Spleen (tissue), 11 donors: ENCODE measurements around the gene EIF4B. TPM values are rescaled to one million over a fixed set of nuclear protein-coding genes. Genes with fewer than 3 reads are reported as not detected.

Experiments
- DNase-seq: peaks from one replicate; pipeline ENCODE4 v3.0.0-alpha.2; 2020
- H3K27ac ChIP-seq, 8 donors: fragments of 200-600 bp; sonication (generic) in 7 of 8; 1 replicate in 4 of 8; 2 replicates in 4 of 8; pipeline versions ENCODE4 v1.5.0 to v1.8.0; 2016 to 2021; ENCODE audit warnings: inconsistent platforms in 4 of 8, mild to moderate bottlenecking in 4 of 8, moderate library complexity in 1 of 8
- H3K27me3 ChIP-seq, 7 donors: fragments of 200-600 bp; sonication (generic) in 6 of 7; replicated peaks in 1 of 7; 1 replicate in 4 of 7; 2 replicates in 3 of 7; pipeline versions ENCODE4 v1.5.0 to v1.8.0; 2016 to 2021; ENCODE audit warnings: inconsistent platforms in 3 of 7, mild to moderate bottlenecking in 1 of 7
- H3K36me3 ChIP-seq, 6 donors: fragments of 200-600 bp; sonication (generic) in 5 of 6; 1 replicate in 4 of 6; 2 replicates in 2 of 6; pipeline versions ENCODE4 v1.5.0 to v1.8.0; 2016 to 2021; ENCODE audit warnings: inconsistent platforms in 2 of 6
- H3K4me1 ChIP-seq, 6 donors: fragments of 200-600 bp; sonication (generic) in 5 of 6; 1 replicate in 3 of 6; 2 replicates in 3 of 6; pipeline versions ENCODE4 v1.5.0 to v1.8.0; 2016 to 2021; ENCODE audit warnings: inconsistent platforms in 3 of 6
- H3K4me3 ChIP-seq, 8 donors: fragments of 200-600 bp; sonication (generic) in 7 of 8; 1 replicate in 4 of 8; 2 replicates in 4 of 8; pipeline versions ENCODE4 v1.5.0 to v1.8.0; 2016 to 2021; ENCODE audit warnings: inconsistent platforms in 4 of 8, mild to moderate bottlenecking in 4 of 8, moderate library complexity in 2 of 8
- H3K9me3 ChIP-seq, 8 donors: fragments of 200-600 bp; sonication (generic) in 7 of 8; 1 replicate in 4 of 8; 2 replicates in 4 of 8; pipeline versions ENCODE4 v1.5.0 to v1.8.0; 2016 to 2021; ENCODE audit warnings: inconsistent platforms in 4 of 8
- POLR2A ChIP-seq, 3 donors: fragments of 450-650 bp; IDR thresholded peaks; one replicate each; pipeline ENCODE4 v1.5.1; 2017; ENCODE audit warnings: antibody characterized with exemption in 3 of 3, mild to moderate bottlenecking in 1 of 3
- POLR2AphosphoS5 ChIP-seq, 3 donors: sonication (generic); formaldehyde crosslinking; IDR thresholded peaks; one replicate each; pipeline ENCODE4 v1.5.1; 2017; ENCODE audit warnings: antibody characterized with exemption in 3 of 3
- WGBS, 5 donors: extraction: QIAGEN DNeasy Blood & Tissue Kit in 3 of 5; methylation state at CpG; one replicate each; pipeline versions ENCODE4 v1.1.5 to v1.1.7; 2013 to 2018; 5-methylcytosine and 5-hydroxymethylcytosine counted together
- intact Hi-C: fragments of 100-400 bp; cut with DNase I; formaldehyde crosslinking; loops from one replicate; pipeline ENCODE4 v1.15.0; 2023; ENCODE audit warnings: low total_unique reads
- polyA plus RNA-seq, 3 donors: library from polyadenylated mRNA; stranded (reverse); fragments of 200-250 nt; gene quantifications; one replicate each; pipeline ENCODE4 v1.2.1, GENCODE V29; 2013
- total RNA-seq, 7 donors: library from RNA; depleted of rRNA in 3 of 7; stranded (reverse); fragments of >200 nt in 3 of 7; fragmentation: NEBNext Ultra II Directional in 4 of 7; extraction: Animal tissue kit (Norgen Biotek cat#: 25700) in 4 of 7; gene quantifications; one replicate each; pipeline versions ENCODE4 v1.1.0 to v1.2.1, GENCODE V29; 2016 to 2021
- TF ChIP-seq, protein P1 (sequence below), 11 experiments: fragments of 200-600 bp in 7 of 11; fragments of 450-650 bp in 4 of 11; sonication (generic) in 4 of 11; IDR thresholded peaks in 8 of 11; conservative IDR thresholded peaks in 3 of 11; 1 replicate in 7 of 11; 2 replicates in 4 of 11; pipeline versions ENCODE4 v1.4.0 to v1.8.0; 2016 to 2021; ENCODE audit warnings: antibody characterized with exemption in 11 of 11, inconsistent platforms in 4 of 11, mild to moderate bottlenecking in 1 of 11
- donor health status: healthy with polysubstance abuse.
- donor health status: DM: no; HTN: no; CAD: no; lungs with moderate emphysema.
- donor health status: DM: no; HTN: no; CAD: no.
- donor health status: Bipolar disorder and iron deficiency.
- donor health status: healthy.
- donor health status: DM: no; HTN: no; CAD: no.
- donor health status: DM: yes; HTN: yes; CAD: no.

EIF4B gene
- total and polyA plus RNA-seq, 10 donors, result 105 to 490 (median 398) TPM

DNA sequence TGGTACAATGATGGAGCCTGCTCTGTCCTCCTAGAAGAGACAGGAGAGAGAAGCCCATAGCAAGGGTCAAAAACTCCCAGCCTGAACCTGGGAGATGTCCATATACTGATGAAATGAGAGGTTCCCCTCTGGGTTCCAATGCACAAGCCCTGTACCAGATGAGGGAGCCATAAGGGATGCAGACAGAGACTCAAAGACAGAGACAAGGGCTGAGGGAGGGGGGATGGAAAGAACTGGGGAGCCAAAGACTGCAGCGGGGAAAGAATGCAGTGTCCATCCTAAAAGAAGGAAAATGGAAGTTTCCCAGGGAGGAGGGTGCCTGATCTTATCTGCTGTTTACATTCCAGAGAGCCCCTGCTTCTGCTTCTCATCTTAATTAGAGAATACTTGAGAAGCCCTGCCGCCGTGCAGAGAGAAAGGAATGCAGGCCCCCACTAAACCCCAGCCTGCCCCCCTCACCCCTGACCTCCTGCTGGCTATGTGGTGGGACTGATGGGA, 29.6 kb upstream of the EIF4B start:
- Histone ChIP-seq H3K27ac (peak overlapping the region in 4 of 8 donors; percentile 46 to 66 (median 54)), H3K4me3 (no peak overlapping the region), H3K36me3 (no peaks in the 10 kb centered on the region), H3K27me3 (peaks cover 0 to 37% (median 0%) of the 10 kb centered on the region in 7 donors), H3K9me3 (no peaks in the 10 kb centered on the region), H3K4me1 (peaks cover 0 to 27% (median 14%) of the 10 kb centered on the region in 6 donors)
- WGBS, 5 donors, result 30 to 50% (median 47%) methylated on average over 3 of the region's 3 CpGs
- intact Hi-C loops, result loop anchor here (10.0 kb wide), 1 partner anchor 392 kb away; no protein-coding TSS in a partner anchor
- DNase-seq, result no peak
- no peak for TF ChIP-seq POLR2AphosphoS5 (IDR thresholded peaks at IDR 0.05)
- TF ChIP-seq, protein P1, sequence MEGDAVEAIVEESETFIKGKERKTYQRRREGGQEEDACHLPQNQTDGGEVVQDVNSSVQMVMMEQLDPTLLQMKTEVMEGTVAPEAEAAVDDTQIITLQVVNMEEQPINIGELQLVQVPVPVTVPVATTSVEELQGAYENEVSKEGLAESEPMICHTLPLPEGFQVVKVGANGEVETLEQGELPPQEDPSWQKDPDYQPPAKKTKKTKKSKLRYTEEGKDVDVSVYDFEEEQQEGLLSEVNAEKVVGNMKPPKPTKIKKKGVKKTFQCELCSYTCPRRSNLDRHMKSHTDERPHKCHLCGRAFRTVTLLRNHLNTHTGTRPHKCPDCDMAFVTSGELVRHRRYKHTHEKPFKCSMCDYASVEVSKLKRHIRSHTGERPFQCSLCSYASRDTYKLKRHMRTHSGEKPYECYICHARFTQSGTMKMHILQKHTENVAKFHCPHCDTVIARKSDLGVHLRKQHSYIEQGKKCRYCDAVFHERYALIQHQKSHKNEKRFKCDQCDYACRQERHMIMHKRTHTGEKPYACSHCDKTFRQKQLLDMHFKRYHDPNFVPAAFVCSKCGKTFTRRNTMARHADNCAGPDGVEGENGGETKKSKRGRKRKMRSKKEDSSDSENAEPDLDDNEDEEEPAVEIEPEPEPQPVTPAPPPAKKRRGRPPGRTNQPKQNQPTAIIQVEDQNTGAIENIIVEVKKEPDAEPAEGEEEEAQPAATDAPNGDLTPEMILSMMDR (IDR thresholded peaks at IDR 0.05 in 8 of 11, conservative IDR thresholded peaks at IDR 0.05 in 3 of 11), result no peak
- no peak for TF ChIP-seq POLR2A (IDR thresholded peaks at IDR 0.05)

DNA sequence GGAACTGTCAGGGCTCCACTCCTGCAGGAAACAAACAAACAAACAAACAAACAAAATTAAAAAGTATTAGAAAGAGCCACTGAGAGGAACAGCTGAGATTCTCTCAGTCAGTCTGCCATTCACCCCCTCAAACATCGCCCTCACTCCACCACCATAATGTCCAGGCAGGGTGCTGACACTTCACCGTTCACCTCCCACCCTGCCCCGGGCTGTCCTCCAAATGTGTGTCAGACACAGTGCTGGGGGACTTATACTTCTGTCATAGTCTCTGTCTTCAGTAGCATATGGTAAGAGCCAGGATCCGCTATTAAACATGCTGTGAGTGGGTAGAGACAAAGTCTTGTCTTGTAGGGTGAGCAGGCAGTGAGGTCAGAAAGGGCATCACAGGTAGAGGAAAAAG, 29.1 kb upstream of the EIF4B start:
- Histone ChIP-seq H3K27me3 (peaks cover 0 to 37% (median 0%) of the 10 kb centered on the region in 7 donors), H3K9me3 (no peaks in the 10 kb centered on the region), H3K36me3 (no peaks in the 10 kb centered on the region), H3K4me1 (peaks cover 0 to 27% (median 14%) of the 10 kb centered on the region in 6 donors), H3K4me3 (no peak overlapping the region), H3K27ac (peak overlapping the region in 3 of 8 donors; percentile 21 to 37 (median 21))
- WGBS, 5 donors, result 49 to 66% (median 61%) methylated on average over 4 of the region's 4 CpGs
- intact Hi-C loops, result loop anchor here (10.0 kb wide), 1 partner anchor 392 kb away; no protein-coding TSS in a partner anchor
- TF ChIP-seq POLR2A (IDR thresholded peaks at IDR 0.05) (no peak), POLR2AphosphoS5 (IDR thresholded peaks at IDR 0.05) (no peak)
- TF ChIP-seq, protein P1 (IDR thresholded peaks at IDR 0.05 in 8 of 11, conservative IDR thresholded peaks at IDR 0.05 in 3 of 11), result no peak
- DNase-seq, result no peak

- 37 to 69% (median 41%) methylated on average over 4 of the region's 4 CpGs for WGBS, 5 donors
- intact Hi-C loops, result loop anchor here (2.0 to 10.0 kb wide), 3 partner anchors 95 to 825 kb away; no protein-coding TSS in a partner anchor
- peaks cover 0 to 37% (median 0%) of the 10 kb centered on the region in 7 donors for H3K27me3 ChIP-seq
Measured at GRCh38 chr12:52980096-52980649, 26.1 kb upstream of the EIF4B start.

More at GRCh38 chr12:52980096-52980649, 26.1 kb upstream of the EIF4B start:
- Histone ChIP-seq H3K9me3 (no peaks in the 10 kb centered on the region), H3K4me3 (no peak overlapping the region), H3K4me1 (peaks cover 0 to 23% (median 14%) of the 10 kb centered on the region in 6 donors), H3K36me3 (no peaks in the 10 kb centered on the region), H3K27ac (no peak overlapping the region)
- TF ChIP-seq POLR2AphosphoS5 (IDR thresholded peaks at IDR 0.05) (no peak), POLR2A (IDR thresholded peaks at IDR 0.05) (no peak)
- TF ChIP-seq, protein P1 (IDR thresholded peaks at IDR 0.05 in 8 of 11, conservative IDR thresholded peaks at IDR 0.05 in 3 of 11), result no peak
- no peak for DNase-seq
